BJ (cell line): ENCODE measurements around the gene RTN4RL2. TPM values are rescaled to one million over a fixed set of nuclear protein-coding genes. Genes with fewer than 3 reads are reported as not detected.
A peak's percentile ranks its signal among the peaks of the same experiment; 100 is the strongest.

Source experiments
- CTCF ChIA-PET: fragments of 350-600 bp; formaldehyde crosslinking; extraction: SDS; loops from one replicate; lab custom pipeline; 2021; ENCODE audit warnings: antibody characterized with exemption, inconsistent platforms; lab: Yijun Ruan, JAX
- POLR2A ChIA-PET: fragments of 300-600 bp; sonication (Branson Sonifier 250); formaldehyde crosslinking; extraction: SDS; loops from one replicate; lab custom pipeline; 2021; ENCODE audit warnings: antibody characterized with exemption; lab: Charles Lee
- DNase-seq: peaks from one replicate; pipeline ENCODE4 v3.0.0-alpha.2; 2011; ENCODE audit warnings: low read depth
- H3K27me3 ChIP-seq: 2 replicates; pipeline ENCODE4 v1.6.0; 2011; ENCODE audit warnings: low read length; ENCODE audit not compliant: control insufficient read depth, insufficient read depth
- H3K36me3 ChIP-seq: 2 replicates; pipeline ENCODE4 v1.5.1; 2011; ENCODE audit warnings: low read length; ENCODE audit not compliant: control insufficient read depth, insufficient read depth
- H3K4me3 ChIP-seq: 2 replicates; pipeline ENCODE4 v1.5.1; 2011; ENCODE audit warnings: low read depth, mild to moderate bottlenecking, control low read depth, low read length
- polyA minus RNA-seq: library from RNA; depleted of rRNA, polyadenylated mRNA; stranded (reverse); fragments of >200 nt; gene quantifications from 2 replicates; pipeline ENCODE4 v1.2.3, GENCODE V29; 2011; rRNA and poly(A)+ RNA removed
- polyA plus RNA-seq: library from polyadenylated mRNA; depleted of rRNA; stranded (reverse); fragments of >200 nt; gene quantifications from 2 replicates; pipeline ENCODE4 v1.2.3, GENCODE V29; 2011; rRNA removed
- TF ChIP-seq, protein P1 (sequence below): IDR thresholded peaks from 2 replicates; pipeline ENCODE4 v1.5.1; 2011; ENCODE audit warnings: low read depth, mild to moderate bottlenecking, control low read depth, inconsistent platforms, low read length, moderate library complexity; ENCODE audit not compliant: insufficient read depth

The RTN4RL2 gene
- polyA plus RNA-seq (0.10 and 0.43 TPM in 2 replicates), polyA minus RNA-seq (not detected in 2 replicates)

DNA sequence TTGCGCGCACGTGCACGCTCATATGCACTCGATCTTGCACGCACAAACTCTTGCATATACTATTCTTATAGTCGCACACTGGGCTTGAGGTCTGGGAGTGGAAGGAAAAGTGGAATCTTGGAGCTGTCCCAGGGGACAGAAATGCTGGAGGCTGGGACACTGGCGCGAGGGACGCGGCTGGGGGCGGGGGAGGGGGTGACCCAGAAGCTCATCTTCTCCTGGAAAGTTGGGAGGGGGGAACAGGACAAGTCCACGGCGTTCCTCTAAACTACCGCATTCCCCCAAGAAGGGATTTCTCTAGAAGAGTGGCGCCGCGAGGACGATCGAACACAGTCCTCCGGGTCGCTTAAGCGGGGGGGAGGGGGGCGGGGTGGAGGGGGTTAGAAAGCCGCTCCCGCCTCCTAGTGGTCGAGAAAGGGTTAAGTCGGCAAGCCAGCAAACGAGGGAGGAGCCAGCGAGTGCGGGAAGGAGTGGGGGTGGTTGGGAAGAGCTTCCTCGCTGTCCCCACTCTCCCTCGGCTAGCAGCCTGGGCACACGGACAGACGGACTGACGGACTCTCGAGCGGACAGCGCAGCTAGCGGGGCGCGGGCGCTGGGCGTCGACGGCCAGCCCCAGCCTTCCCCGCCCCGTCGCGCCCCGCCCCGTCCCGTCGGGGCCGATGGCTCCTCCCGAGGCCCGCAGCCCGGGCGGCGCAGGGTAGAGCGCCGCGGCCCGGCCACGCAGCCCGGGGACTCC is at the start of gene RTN4RL2:
TSS of gene RTN4RL2 (plus strand) at position 507 of the 736 bp plus-strand sequence. CDS start 338 bp downstream, outside the sequence.
- DNase-seq = no peak
- CTCF ChIA-PET = interaction anchor here (0.6 to 12.8 kb wide), 18 partner anchors 9 to 187 kb away, joined by 3 to 188 read pairs (median 5); partner anchors contain the start of genes SLC43A1 and SLC43A3
- peaks cover 28% of the 10 kb centered on the region for H3K27me3 ChIP-seq
- H3K36me3 ChIP-seq = no peaks in the 10 kb centered on the region
- H3K4me3 ChIP-seq = peak within 1 kb of the TSS; percentile 22
- POLR2A ChIA-PET = no interaction called here
- TF ChIP-seq, protein P1, sequence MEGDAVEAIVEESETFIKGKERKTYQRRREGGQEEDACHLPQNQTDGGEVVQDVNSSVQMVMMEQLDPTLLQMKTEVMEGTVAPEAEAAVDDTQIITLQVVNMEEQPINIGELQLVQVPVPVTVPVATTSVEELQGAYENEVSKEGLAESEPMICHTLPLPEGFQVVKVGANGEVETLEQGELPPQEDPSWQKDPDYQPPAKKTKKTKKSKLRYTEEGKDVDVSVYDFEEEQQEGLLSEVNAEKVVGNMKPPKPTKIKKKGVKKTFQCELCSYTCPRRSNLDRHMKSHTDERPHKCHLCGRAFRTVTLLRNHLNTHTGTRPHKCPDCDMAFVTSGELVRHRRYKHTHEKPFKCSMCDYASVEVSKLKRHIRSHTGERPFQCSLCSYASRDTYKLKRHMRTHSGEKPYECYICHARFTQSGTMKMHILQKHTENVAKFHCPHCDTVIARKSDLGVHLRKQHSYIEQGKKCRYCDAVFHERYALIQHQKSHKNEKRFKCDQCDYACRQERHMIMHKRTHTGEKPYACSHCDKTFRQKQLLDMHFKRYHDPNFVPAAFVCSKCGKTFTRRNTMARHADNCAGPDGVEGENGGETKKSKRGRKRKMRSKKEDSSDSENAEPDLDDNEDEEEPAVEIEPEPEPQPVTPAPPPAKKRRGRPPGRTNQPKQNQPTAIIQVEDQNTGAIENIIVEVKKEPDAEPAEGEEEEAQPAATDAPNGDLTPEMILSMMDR = peak; percentile 16; the same call in 1 of the 2 replicates

DNA sequence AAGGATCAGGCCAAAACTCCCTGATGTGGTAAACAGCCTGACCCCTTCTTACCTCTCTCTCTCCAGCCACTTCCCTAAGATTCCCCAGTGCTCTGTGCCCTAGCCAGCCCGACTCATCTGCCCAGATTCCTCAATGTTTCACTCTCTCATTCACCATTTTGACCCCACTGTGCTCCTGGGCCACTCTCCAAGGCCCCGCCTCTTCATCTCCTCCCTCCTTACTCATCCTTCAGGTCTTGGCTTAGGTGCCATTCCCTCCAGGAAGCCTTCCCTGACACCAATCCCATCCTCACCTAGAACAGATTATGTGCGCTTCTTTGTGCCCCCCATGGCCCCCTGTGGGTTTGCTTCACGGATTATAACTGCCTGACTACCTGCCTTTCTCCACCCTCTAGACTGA is 46.6 kb upstream of the RTN4RL2 start:
- H3K4me3 ChIP-seq = no peak overlapping the region

DNA sequence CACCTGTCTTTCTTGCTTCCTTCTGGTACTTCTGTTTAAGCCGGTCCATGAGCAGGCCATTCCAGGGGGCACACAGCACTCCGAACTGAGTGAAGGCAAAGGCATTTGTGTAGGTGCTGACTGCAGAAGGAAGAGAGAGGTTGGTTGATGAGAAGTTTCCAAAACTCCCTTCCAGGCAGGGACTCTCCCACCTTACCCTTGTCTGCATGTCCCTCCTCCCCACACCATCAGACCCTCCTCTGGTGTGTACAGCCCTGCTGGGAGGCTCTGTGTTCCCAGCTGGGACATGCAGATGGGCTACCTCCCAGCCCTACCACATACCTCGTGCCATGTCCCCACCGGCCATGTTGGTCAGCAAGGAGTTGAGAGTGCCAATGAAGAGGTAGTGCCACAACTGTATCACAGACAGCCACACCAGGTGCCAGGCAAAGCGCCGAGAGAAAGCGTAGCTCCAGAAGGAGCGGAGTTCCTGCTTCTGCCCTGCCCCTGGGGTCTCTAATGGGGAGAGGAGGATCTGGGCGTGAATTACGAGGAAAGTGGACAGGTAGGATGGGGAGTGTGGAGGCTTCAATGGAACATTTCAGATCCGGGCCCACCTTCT is 45.6 kb upstream of the RTN4RL2 start:
- TF ChIP-seq, protein P1 = no peak
- H3K36me3 ChIP-seq = peaks cover 7% of the 10 kb centered on the region
- H3K27me3 ChIP-seq = no peaks in the 10 kb centered on the region
- POLR2A ChIA-PET = no interaction called here
- no peak overlapping the region for H3K4me3 ChIP-seq
- DNase-seq = no peak
- CTCF ChIA-PET = no interaction called here

More for the DNA sequence above, 46.6 kb upstream of the RTN4RL2 start:
- CTCF ChIA-PET = no interaction called here
- Histone ChIP-seq H3K36me3 (peaks cover 13% of the 10 kb centered on the region), H3K27me3 (no peaks in the 10 kb centered on the region)
- TF ChIP-seq, protein P1 = no peak
- POLR2A ChIA-PET = no interaction called here
- no peak for DNase-seq

DNA sequence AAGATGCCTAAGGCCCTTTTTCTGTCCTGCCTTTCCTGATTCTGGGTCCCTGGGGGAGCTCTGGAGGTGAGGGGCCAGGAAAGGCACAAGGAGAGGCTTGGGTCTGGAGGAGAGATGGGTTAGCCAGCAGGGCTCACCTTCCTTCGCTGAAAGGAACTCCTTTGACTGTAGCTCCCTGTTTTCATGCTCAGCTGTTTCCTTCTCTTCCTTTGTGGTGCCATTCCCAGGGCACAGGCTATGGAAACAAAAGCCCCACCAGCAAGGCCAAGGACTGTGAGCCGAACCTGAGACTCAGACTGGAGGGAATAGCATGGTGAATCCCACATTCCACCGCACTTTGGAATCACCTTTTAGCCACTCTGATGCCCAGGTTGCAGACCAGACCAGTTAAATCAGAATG is 43.9 kb upstream of the RTN4RL2 start:
- Histone ChIP-seq H3K36me3 (peaks cover 7% of the 10 kb centered on the region), H3K4me3 (no peak overlapping the region), H3K27me3 (no peaks in the 10 kb centered on the region)
- ChIA-PET CTCF (interaction anchor here (1.1 to 3.6 kb wide), 2 partner anchors 41 to 167 kb away, joined by 3 to 15 read pairs; no protein-coding TSS in a partner anchor), POLR2A (interaction anchor here (0.6 kb wide), 1 partner anchor 73 kb away, joined by 3 read pairs; no protein-coding TSS in a partner anchor)
- no peak for DNase-seq
- TF ChIP-seq, protein P1 = no peak

DNA sequence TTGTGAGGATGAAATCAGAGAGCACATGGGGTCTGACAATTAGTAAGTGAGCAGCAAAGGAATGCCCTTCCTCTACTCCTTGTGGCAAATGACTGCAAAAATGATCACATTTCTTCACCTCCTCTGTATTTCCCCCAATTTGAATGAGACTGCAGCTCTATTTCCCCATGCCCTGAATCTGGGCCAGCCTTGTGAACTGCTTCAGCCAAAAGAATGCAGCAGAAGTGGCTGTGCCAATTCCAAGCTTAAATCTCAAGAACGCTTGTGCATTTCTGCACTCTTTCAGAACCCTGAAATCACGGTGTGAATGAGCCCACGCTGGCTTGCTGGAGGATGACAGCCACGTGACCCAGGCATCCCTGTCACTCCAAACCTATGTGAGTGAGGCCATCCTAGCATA is 43.3 kb upstream of the RTN4RL2 start:
- peaks cover 7% of the 10 kb centered on the region for H3K36me3 ChIP-seq
- no peak for DNase-seq
- H3K27me3 ChIP-seq = no peaks in the 10 kb centered on the region
- ChIA-PET POLR2A (interaction anchor here (0.6 kb wide), 1 partner anchor 72 kb away, joined by 3 read pairs; no protein-coding TSS in a partner anchor), CTCF (interaction anchor here (3.6 kb wide), 1 partner anchor 41 kb away, joined by 15 read pairs; no protein-coding TSS in a partner anchor)
- TF ChIP-seq, protein P1 = no peak
- H3K4me3 ChIP-seq = no peak overlapping the region
